ENCODE measurements around the gene MMP21.

The MMP21 gene

GRCh38 chr10:125799451-125800182 is 24.0 kb upstream of the MMP21 start:
- DNase-seq (no peak), ATAC-seq (replicated peaks) (no peak)
- no peak overlapping the region for H3K27ac Mint-ChIP-seq
- no peaks in the 10 kb centered on the region for H3K27me3 Mint-ChIP-seq
- H3K4me1 Mint-ChIP-seq, result no peaks in the 10 kb centered on the region
- no peaks in the 10 kb centered on the region for H3K9me3 Mint-ChIP-seq
- no peak overlapping the region for H3K4me3 Mint-ChIP-seq
- peaks cover 18 to 51% of the 10 kb centered on the region in 2 donors for H3K36me3 Mint-ChIP-seq

GRCh38 chr10:125797994-125798662 is 22.5 kb upstream of the MMP21 start:
- peaks cover 24 to 52% of the 10 kb centered on the region in 2 donors for H3K36me3 Mint-ChIP-seq
- H3K27ac Mint-ChIP-seq, result no peak overlapping the region
- DNase-seq, result no peak
- H3K4me3 Mint-ChIP-seq, result no peak overlapping the region
- ATAC-seq (replicated peaks), result no peak
- H3K4me1 Mint-ChIP-seq, result no peaks in the 10 kb centered on the region
- H3K27me3 Mint-ChIP-seq, result no peaks in the 10 kb centered on the region
- H3K9me3 Mint-ChIP-seq, result no peaks in the 10 kb centered on the region

DNA sequence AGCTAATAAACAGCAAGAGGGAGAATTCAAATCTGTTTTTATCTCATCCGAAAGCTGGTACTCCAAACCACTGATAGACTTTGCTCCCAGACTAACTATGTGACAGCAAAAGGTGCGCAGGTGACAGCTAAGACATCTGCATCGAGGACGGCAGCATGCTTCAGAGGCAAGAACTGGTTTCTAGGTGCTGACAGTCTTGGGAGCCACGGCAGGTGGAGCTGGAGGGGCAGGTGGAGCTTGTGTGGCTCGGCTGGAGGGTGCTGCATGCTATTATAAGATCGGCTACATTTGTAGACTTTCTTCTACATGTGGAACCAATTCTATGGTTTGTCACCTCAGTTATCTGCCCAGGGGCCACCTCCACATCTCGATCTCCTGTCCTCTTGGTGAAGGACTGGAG is 21.8 kb upstream of the MMP21 start:
- Mint-ChIP-seq H3K4me3 (no peak overlapping the region), H3K27ac (no peak overlapping the region), H3K4me1 (no peaks in the 10 kb centered on the region), H3K27me3 (no peaks in the 10 kb centered on the region), H3K9me3 (no peaks in the 10 kb centered on the region), H3K36me3 (peaks cover 30 to 54% of the 10 kb centered on the region in 2 donors)
- ATAC-seq (replicated peaks) (no peak), DNase-seq (no peak)

DNA sequence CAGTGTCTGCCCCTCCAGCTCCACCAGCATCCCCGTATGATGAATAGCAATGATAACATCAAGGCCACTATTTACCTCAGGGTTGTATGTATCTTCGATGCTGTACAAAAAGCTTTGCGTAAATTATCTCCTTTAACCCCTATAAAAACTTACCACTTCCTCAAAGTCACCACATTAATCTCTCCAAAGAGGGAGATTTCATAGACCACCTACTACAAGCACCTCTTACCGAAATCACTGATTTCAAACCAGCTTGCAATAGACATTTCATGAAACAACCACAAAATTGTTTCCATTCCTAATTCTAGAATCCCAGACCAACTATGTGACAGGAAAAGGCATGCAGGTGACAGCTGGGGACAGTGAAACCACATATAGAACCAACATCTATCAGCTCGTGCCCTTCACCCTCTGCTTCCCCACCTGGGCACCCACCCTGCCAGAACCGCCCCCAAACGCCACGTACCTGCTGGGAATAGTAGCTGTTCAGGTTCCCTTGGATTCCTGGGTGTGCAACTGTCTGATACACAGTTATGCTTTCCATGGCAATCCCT is 20.1 kb upstream of the MMP21 start:
- no peak for ATAC-seq (replicated peaks)
- no peak overlapping the region for H3K4me3 Mint-ChIP-seq
- peaks cover 31 to 57% of the 10 kb centered on the region in 2 donors for H3K36me3 Mint-ChIP-seq
- H3K27ac Mint-ChIP-seq, result no peak overlapping the region
- no peaks in the 10 kb centered on the region for H3K4me1 Mint-ChIP-seq
- no peaks in the 10 kb centered on the region for H3K9me3 Mint-ChIP-seq
- DNase-seq, result no peak
- H3K27me3 Mint-ChIP-seq, result no peaks in the 10 kb centered on the region

- Mint-ChIP-seq H3K4me1 (peaks cover 0 to under 1% of the 10 kb centered on the region in 2 donors), H3K4me3 (no peak overlapping the region), H3K36me3 (peaks cover 29 to 53% of the 10 kb centered on the region in 2 donors), H3K9me3 (no peaks in the 10 kb centered on the region), H3K27ac (no peak overlapping the region), H3K27me3 (no peaks in the 10 kb centered on the region)
- DNase-seq (no peak), ATAC-seq (replicated peaks) (no peak)
These were observed 19.5 kb upstream of the MMP21 start for GRCh38 chr10:125795128-125795527.

DNA sequence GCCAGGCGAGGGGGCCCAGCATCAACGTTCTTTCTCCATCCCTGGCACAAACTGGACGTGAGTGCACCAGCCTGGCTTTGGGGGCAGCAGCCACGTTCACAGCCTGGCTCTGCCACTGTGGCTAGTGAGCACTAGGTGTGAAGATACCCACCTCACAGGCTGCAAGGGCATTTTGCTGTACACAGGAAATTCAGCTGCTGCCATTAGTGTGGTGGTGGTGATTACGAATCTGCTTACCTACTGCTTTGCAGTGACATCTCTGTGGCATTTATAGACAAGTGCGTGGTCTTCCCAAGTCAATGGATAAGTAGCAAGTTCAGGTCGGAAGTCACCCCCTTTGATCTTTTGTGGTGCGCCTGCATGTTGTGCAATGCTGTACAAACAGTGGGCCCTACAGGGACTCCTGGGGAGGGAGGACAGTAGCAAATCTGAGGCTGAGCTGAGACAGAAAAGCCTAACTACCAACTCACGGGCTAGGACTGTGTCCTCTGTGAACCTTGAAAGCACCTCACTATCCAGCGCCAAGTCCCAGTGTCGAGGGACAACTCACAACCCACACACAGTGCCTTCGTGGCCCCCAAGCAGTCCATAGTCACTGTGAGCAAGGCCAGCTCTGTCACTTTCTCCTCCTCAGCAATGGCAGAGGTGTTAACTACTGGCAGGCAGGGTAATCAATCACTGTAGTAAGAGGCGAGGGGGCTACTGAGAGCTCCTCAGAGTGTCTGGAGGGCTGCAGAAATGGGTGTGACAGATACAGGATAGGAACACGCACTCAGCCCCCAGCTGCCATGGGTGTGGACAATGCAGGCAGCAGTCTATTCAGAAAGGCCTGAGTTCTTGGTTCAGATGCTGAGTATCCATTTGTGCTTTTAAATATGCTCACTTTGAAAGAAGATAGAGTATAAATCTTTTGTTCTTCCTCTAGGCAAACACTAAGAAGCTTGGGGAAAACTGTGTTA is 17.0 kb upstream of the MMP21 start:
- DNase-seq, result no peak
- peaks cover 0 to 4% of the 10 kb centered on the region in 2 donors for H3K4me1 Mint-ChIP-seq
- ATAC-seq (replicated peaks), result no peak
- H3K4me3 Mint-ChIP-seq, result no peak overlapping the region
- peaks cover 43 to 58% of the 10 kb centered on the region in 2 donors for H3K36me3 Mint-ChIP-seq
- no peaks in the 10 kb centered on the region for H3K27me3 Mint-ChIP-seq
- no peaks in the 10 kb centered on the region for H3K9me3 Mint-ChIP-seq
- no peak overlapping the region for H3K27ac Mint-ChIP-seq

DNA sequence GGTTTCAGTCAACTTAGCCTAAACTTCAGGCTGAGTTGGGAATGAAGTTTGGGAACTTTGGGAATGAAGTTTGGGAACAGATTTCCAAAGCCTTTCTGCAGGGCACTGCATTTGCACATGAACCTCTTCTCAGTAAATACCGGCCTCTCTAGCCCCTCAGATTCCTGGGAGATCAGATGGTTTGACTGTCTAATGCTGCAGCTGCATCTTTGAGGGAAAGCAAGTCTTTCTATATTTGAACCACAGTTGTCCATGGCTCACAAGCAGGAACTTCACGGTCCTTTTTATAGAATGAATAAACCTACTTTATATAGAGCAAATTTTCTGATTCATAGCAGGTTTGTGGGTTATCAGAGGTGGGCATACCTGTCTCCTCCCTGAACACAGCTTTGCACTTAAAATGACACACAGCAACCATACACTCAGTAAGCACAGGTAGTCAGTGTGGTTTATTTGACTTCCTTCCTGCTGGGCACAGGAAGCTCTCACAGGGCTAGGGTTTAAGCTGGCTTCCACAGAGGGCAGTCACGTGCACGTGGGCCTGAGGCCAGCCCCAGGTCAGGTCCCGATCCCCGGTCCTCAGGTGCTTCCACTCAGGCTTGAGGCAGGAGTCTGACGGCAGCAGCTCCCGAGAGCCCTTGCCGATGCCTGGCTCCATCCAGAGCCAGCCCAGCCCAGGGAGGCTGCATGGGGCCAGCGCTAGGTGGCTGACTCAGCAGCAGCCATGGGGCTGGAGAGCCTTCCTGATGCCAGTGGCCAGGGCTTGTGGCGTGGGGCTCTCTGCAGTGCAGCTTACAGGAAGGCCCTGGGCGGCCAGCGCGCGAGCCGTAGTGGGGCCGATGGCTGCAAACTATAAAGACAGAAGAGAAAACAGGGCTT is 12.8 kb upstream of the MMP21 start:
- peaks cover 7 to 17% of the 10 kb centered on the region in 2 donors for H3K4me1 Mint-ChIP-seq
- H3K27ac Mint-ChIP-seq, result no peak overlapping the region
- peaks cover 40 to 50% of the 10 kb centered on the region in 2 donors for H3K36me3 Mint-ChIP-seq
- no peak overlapping the region for H3K4me3 Mint-ChIP-seq
- no peaks in the 10 kb centered on the region for H3K9me3 Mint-ChIP-seq
- ATAC-seq (replicated peaks), result no peak
- H3K27me3 Mint-ChIP-seq, result no peaks in the 10 kb centered on the region
- DNase-seq, result no peak

GRCh38 chr10:125785791-125786190 is 10.2 kb upstream of the MMP21 start:
- DNase-seq (no peak), ATAC-seq (replicated peaks) (no peak)
- H3K36me3 Mint-ChIP-seq, result peaks cover 39% of the 10 kb centered on the region in 2 donors
- peaks cover 7 to 17% of the 10 kb centered on the region in 2 donors for H3K4me1 Mint-ChIP-seq
- no peaks in the 10 kb centered on the region for H3K27me3 Mint-ChIP-seq
- no peaks in the 10 kb centered on the region for H3K9me3 Mint-ChIP-seq
- no peak overlapping the region for H3K27ac Mint-ChIP-seq
- H3K4me3 Mint-ChIP-seq, result no peak overlapping the region

DNA sequence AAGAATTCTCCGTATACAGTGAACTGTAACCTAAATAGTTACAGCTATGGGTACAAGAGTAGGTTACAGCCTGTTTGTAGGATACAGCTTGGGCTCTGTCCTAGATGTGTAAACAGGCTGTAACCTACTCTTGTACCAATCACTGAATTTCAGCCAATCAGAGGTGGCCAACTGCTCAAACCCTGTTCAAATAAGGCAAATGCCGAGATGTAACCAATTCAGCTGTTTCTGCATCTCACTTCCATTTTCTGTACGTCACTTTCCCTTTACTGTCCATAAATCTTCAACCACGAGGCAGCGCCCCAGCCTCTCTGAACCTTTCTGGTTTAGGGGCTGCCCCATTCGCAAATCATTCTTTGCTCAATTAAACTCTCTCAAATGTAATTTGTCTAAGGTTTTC is 8.3 kb upstream of the MMP21 start:
- peaks cover 7 to 13% of the 10 kb centered on the region in 2 donors for H3K4me1 Mint-ChIP-seq
- DNase-seq, result no peak
- H3K9me3 Mint-ChIP-seq, result no peaks in the 10 kb centered on the region
- no peaks in the 10 kb centered on the region for H3K27me3 Mint-ChIP-seq
- peak; percentile 66 to 69 for ATAC-seq (replicated peaks)
- no peak overlapping the region for H3K4me3 Mint-ChIP-seq
- peaks cover 26 to 27% of the 10 kb centered on the region in 2 donors for H3K36me3 Mint-ChIP-seq
- H3K27ac Mint-ChIP-seq, result no peak overlapping the region

- DNase-seq, result no peak
- ATAC-seq (replicated peaks), result no peak
- no peaks in the 10 kb centered on the region for H3K27me3 Mint-ChIP-seq
- H3K4me1 Mint-ChIP-seq, result peaks cover 7 to 13% of the 10 kb centered on the region in 2 donors
- no peak overlapping the region for H3K27ac Mint-ChIP-seq
- H3K36me3 Mint-ChIP-seq, result peaks cover 20 to 22% of the 10 kb centered on the region in 2 donors
- no peaks in the 10 kb centered on the region for H3K9me3 Mint-ChIP-seq
- H3K4me3 Mint-ChIP-seq, result no peak overlapping the region
These were observed 7.8 kb upstream of the MMP21 start for GRCh38 chr10:125783408-125783807.

GRCh38 chr10:125782616-125783015 is 7.0 kb upstream of the MMP21 start:
- ATAC-seq (replicated peaks) (no peak), DNase-seq (no peak)
- no peaks in the 10 kb centered on the region for H3K9me3 Mint-ChIP-seq
- no peak overlapping the region for H3K4me3 Mint-ChIP-seq
- H3K27me3 Mint-ChIP-seq, result peaks cover 0 to 8% of the 10 kb centered on the region in 2 donors
- peaks cover 7 to 13% of the 10 kb centered on the region in 2 donors for H3K4me1 Mint-ChIP-seq
- H3K36me3 Mint-ChIP-seq, result peaks cover 16 to 18% of the 10 kb centered on the region in 2 donors
- no peak overlapping the region for H3K27ac Mint-ChIP-seq

DNA sequence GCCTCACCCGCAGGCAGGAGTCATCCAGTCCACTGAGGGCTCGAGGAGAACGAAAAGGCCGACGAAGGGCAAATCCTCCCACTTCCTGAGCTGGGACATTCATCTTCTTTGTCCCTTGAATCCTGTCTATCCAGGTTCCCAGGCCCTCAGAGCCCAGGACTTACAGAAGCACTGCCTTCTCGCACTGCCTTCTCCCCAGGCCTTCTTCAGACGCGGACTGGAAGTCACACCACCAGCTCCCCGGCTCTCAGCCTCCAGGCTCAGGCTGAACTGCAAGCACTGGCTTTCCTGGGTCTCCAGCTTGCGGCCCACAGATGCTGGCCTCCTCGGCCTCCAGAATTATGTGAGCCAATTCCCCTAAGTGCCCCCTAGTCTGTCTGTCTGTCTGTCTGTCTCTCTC is 6.4 kb upstream of the MMP21 start:
- H3K4me1 Mint-ChIP-seq, result peaks cover 5 to 11% of the 10 kb centered on the region in 2 donors
- no peak for DNase-seq
- H3K27me3 Mint-ChIP-seq, result peaks cover 0 to 12% of the 10 kb centered on the region in 2 donors
- H3K9me3 Mint-ChIP-seq, result no peaks in the 10 kb centered on the region
- peaks cover 12 to 15% of the 10 kb centered on the region in 2 donors for H3K36me3 Mint-ChIP-seq
- H3K4me3 Mint-ChIP-seq, result no peak overlapping the region
- no peak for ATAC-seq (replicated peaks)
- no peak overlapping the region for H3K27ac Mint-ChIP-seq

- Mint-ChIP-seq H3K9me3 (no peaks in the 10 kb centered on the region), H3K4me1 (peaks cover 2 to 5% of the 10 kb centered on the region in 2 donors), H3K36me3 (peaks cover 7 to 15% of the 10 kb centered on the region in 2 donors), H3K27me3 (peaks cover 0 to 12% of the 10 kb centered on the region in 2 donors), H3K27ac (no peak overlapping the region), H3K4me3 (no peak overlapping the region)
- no peak for DNase-seq
- ATAC-seq (replicated peaks), result no peak
These were observed 5.8 kb upstream of the MMP21 start for GRCh38 chr10:125781374-125781773.
